NCI-H2227 (cell line): ENCODE results near the gene DNAJC19.
"Not testable (repeated sequence)": the region's sequence is repeated elsewhere in the genome, so short reads cannot be mapped to it uniquely, and the experiment has no call there.

Experiments
- DNase-seq: peaks from one replicate; lab custom pipeline; 2025; ENCODE audit not compliant: unreplicated experiment; lab: John Stamatoyannopoulos, UW

The DNAJC19 gene

GRCh38 chr3:180989291-180990163, at the start of gene DNAJC19:
TSS of gene DNAJC19 (minus strand) at chr3:180989736. CDS start at chr3:180989602, 134 bp downstream.
- peak; percentile 99 for DNase-seq

GRCh38 chr3:181030948-181031347, 41.4 kb upstream of the DNAJC19 start:
- DNase-seq, result no peak

- DNase-seq, result no peak
These were observed 35.7 kb upstream of the DNAJC19 start for GRCh38 chr3:181025204-181025603.

- DNase-seq, result no peak
These were observed 28.2 kb upstream of the DNAJC19 start for GRCh38 chr3:181017690-181018089.

- no peak for DNase-seq
These were observed 19.7 kb upstream of the DNAJC19 start for GRCh38 chr3:181009225-181009624.

- DNase-seq, result no peak
These were observed 19.3 kb upstream of the DNAJC19 start for GRCh38 chr3:181008796-181009195.

GRCh38 chr3:181007262-181007661, 17.7 kb upstream of the DNAJC19 start:
- no peak for DNase-seq

GRCh38 chr3:181006541-181006940, 17.0 kb upstream of the DNAJC19 start:
- DNase-seq, result no peak

GRCh38 chr3:181003469-181003868, 13.9 kb upstream of the DNAJC19 start:
- not testable (repeated sequence) for DNase-seq

- not testable (repeated sequence) for DNase-seq
These were observed 12.8 kb upstream of the DNAJC19 start for GRCh38 chr3:181002331-181002730.

- DNase-seq, result peak; percentile 30
These were observed 6.9 kb upstream of the DNAJC19 start for GRCh38 chr3:180996415-180996932.

- DNase-seq, result no peak
These were observed 969 bp upstream of the DNAJC19 start for GRCh38 chr3:180990505-180990904.

GRCh38 chr3:180987344-180987743, 2.2 kb downstream of the DNAJC19 start:
- no peak for DNase-seq

- not testable (repeated sequence) for DNase-seq
These were observed 3.2 kb downstream of the DNAJC19 start for GRCh38 chr3:180986366-180986765.

GRCh38 chr3:180983136-180983535, 6.4 kb downstream of the DNAJC19 start:
- no peak for DNase-seq

- DNase-seq, result no peak
These were observed 7.6 kb downstream of the DNAJC19 start for GRCh38 chr3:180981912-180982311.

- DNase-seq, result peak; percentile 14
These were observed 8.9 kb downstream of the DNAJC19 start for GRCh38 chr3:180980611-180981010.

GRCh38 chr3:180979961-180980360, 9.6 kb downstream of the DNAJC19 start:
- DNase-seq, result no peak

GRCh38 chr3:180977498-180977897, 12.0 kb downstream of the DNAJC19 start:
- no peak for DNase-seq

- no peak for DNase-seq
These were observed 15.2 kb downstream of the DNAJC19 start for GRCh38 chr3:180974286-180974685.

- no peak for DNase-seq
These were observed 16.0 kb downstream of the DNAJC19 start for GRCh38 chr3:180973543-180973942.

GRCh38 chr3:180970931-180971330, 18.6 kb downstream of the DNAJC19 start:
- no peak for DNase-seq
